GM23338 (cell line): ENCODE data around the gene CASP5. TPM values are rescaled to one million over a fixed set of nuclear protein-coding genes. Genes with fewer than 3 reads are reported as not detected.

ENCODE experiments used
- ATAC-seq: fragments of 200-7000 bp; cut with Tn5 transposase; 3 replicates; pipeline ENCODE4 v1.9.1; 2020
- DNase-seq: peaks from one replicate; pipeline ENCODE4 v3.0.0-alpha.2; 2015; ENCODE audit warnings: low spot score
- H2AFZ ChIP-seq: fragments of 200-600 bp; sonication (generic); 2 replicates; pipeline ENCODE4 v1.8.0; 2016; ENCODE audit warnings: antibody characterized with exemption, mild to moderate bottlenecking, moderate library complexity
- H3F3A ChIP-seq: fragments of 200-600 bp; sonication (generic); replicated peaks from 2 replicates; pipeline ENCODE4 v1.8.0; 2017; ENCODE audit warnings: antibody characterized with exemption, mixed run types, low read depth
- H3K27ac ChIP-seq: fragments of 200-600 bp; sonication (generic); 2 replicates; pipeline ENCODE4 v1.6.1; 2016; ENCODE audit warnings: low read depth
- H3K27me3 ChIP-seq: fragments of 200-600 bp; sonication (generic); 2 replicates; pipeline ENCODE4 v1.8.0; 2016; ENCODE audit warnings: mild to moderate bottlenecking, mixed run types, moderate library complexity; ENCODE audit not compliant: insufficient read depth
- H3K36me3 ChIP-seq: fragments of 200-600 bp; sonication (generic); 2 replicates; pipeline ENCODE4 v1.8.0; 2016; ENCODE audit warnings: mild to moderate bottlenecking; ENCODE audit not compliant: insufficient read depth
- H3K4me1 ChIP-seq: fragments of 200-600 bp; sonication (generic); 2 replicates; pipeline ENCODE4 v1.8.0; 2016; ENCODE audit warnings: mild to moderate bottlenecking, moderate library complexity; ENCODE audit not compliant: insufficient read depth
- H3K4me2 ChIP-seq: fragments of 200-600 bp; sonication (generic); 2 replicates; pipeline ENCODE4 v1.7.1; 2017; ENCODE audit warnings: mixed run types
- H3K4me3 ChIP-seq: fragments of 200-600 bp; sonication (generic); 2 replicates; pipeline ENCODE4 v1.6.1; 2016; ENCODE audit warnings: mixed run types
- H3K79me2 ChIP-seq: fragments of 200-600 bp; sonication (generic); replicated peaks from 2 replicates; pipeline ENCODE4 v1.8.0; 2017; ENCODE audit warnings: mild to moderate bottlenecking; ENCODE audit not compliant: insufficient read depth
- H3K9me2 ChIP-seq: fragments of 200-600 bp; sonication (generic); 2 replicates; pipeline ENCODE4 v1.8.0; 2017; ENCODE audit not compliant: insufficient read depth
- H4K20me1 ChIP-seq: fragments of 200-600 bp; sonication (generic); replicated peaks from 2 replicates; pipeline ENCODE4 v1.8.0; 2017; ENCODE audit warnings: mild to moderate bottlenecking; ENCODE audit not compliant: insufficient read depth
- H3K27ac Mint-ChIP-seq: 2 replicates; pipeline ENCODE4 v1.8.0; 2020; ENCODE audit warnings: inconsistent platforms, mild to moderate bottlenecking, moderate library complexity, mixed read lengths
- H3K27me3 Mint-ChIP-seq: 3 replicates; pipeline ENCODE4 v1.8.0; 2022; ENCODE audit warnings: low read depth, mild to moderate bottlenecking, moderate library complexity, mixed read lengths, inconsistent platforms; ENCODE audit not compliant: insufficient read depth, poor library complexity
- H3K36me3 Mint-ChIP-seq: 3 replicates; pipeline ENCODE4 v1.8.0; 2021; ENCODE audit warnings: low read depth, mild to moderate bottlenecking, inconsistent platforms, moderate library complexity, mixed read lengths
- H3K4me1 Mint-ChIP-seq: 3 replicates; pipeline ENCODE4 v1.8.0; 2020; ENCODE audit warnings: mild to moderate bottlenecking, inconsistent platforms, mixed read lengths
- H3K4me3 Mint-ChIP-seq: 3 replicates; pipeline ENCODE4 v1.8.0; 2021; ENCODE audit warnings: moderate library complexity, mild to moderate bottlenecking, inconsistent platforms, mixed read lengths
- H3K9me3 Mint-ChIP-seq: 3 replicates; pipeline ENCODE4 v1.8.0; 2020; ENCODE audit warnings: moderate library complexity, mild to moderate bottlenecking, inconsistent platforms, mixed read lengths
- EZH2 ChIP-seq: fragments of 200-600 bp; sonication (generic); IDR thresholded peaks from one replicate; pipeline ENCODE4 v1.8.0; 2017; ENCODE audit warnings: antibody characterized with exemption, mild to moderate bottlenecking, low read depth; ENCODE audit not compliant: unreplicated experiment
- POLR2AphosphoS5 ChIP-seq: IDR thresholded peaks from 2 replicates; pipeline ENCODE4 v1.6.1; 2016; ENCODE audit warnings: antibody characterized with exemption, low read depth
- REST ChIP-seq: IDR thresholded peaks from one replicate; pipeline ENCODE4 v1.6.1; 2018; ENCODE audit warnings: antibody characterized with exemption; ENCODE audit not compliant: unreplicated experiment
- ZNF331 ChIP-seq: fragments of 250-450 bp; sonication (Bioruptor Pico); IDR thresholded peaks from 2 replicates; pipeline ENCODE4 v1.5.0; 2020; ENCODE audit warnings: low read depth, mild to moderate bottlenecking, moderate library complexity
- ZNF462 ChIP-seq: fragments of 250-450 bp; sonication (Bioruptor Pico); IDR thresholded peaks from 2 replicates; pipeline ENCODE4 v1.5.0; 2020; ENCODE audit warnings: mild to moderate bottlenecking, moderate library complexity
- polyA plus RNA-seq: library from polyadenylated mRNA; unstranded; fragments of >200 nt; fragmentation: Nextera tagmentation; extraction: Ambion mirVana; gene quantifications from 2 replicates; pipeline ENCODE4 v1.2.1, GENCODE V29; 2016
- total RNA-seq: library from RNA; depleted of rRNA; stranded (reverse); fragments of >200 nt; shearing (Covaris generic); gene quantifications from 2 replicates; pipeline ENCODE4 v1.2.3, GENCODE V29; 2014

The CASP5 gene
- total and polyA plus RNA-seq, 2 experiments from 2014 or later: not detected

- TF ChIP-seq REST: no peak
- no peak for TF ChIP-seq ZNF462 (CRISPR knock-in tag)
- no peak for TF ChIP-seq POLR2AphosphoS5
- TF ChIP-seq EZH2: no peak
- TF ChIP-seq ZNF331 (CRISPR knock-in tag): no peak
Observed at GRCh38 chr11:105004021-105004420, 18.9 kb downstream of the CASP5 start (continued).

GRCh38 chr11:105003151-105003550 lies 19.8 kb downstream of the CASP5 start:
- Histone ChIP-seq H3K9me2 (no peaks in the 10 kb centered on the region), H3F3A (no peaks in the 10 kb centered on the region), H3K36me3 (no peaks in the 10 kb centered on the region), H3K27ac (no peak overlapping the region), H4K20me1 (no peaks in the 10 kb centered on the region), H3K79me2 (no peaks in the 10 kb centered on the region), H3K4me1 (no peaks in the 10 kb centered on the region), H2AFZ (no peak overlapping the region), H3K4me3 (no peak overlapping the region), H3K27me3 (no peaks in the 10 kb centered on the region), H3K4me2 (no peak overlapping the region)
- Mint-ChIP-seq H3K4me1 (no peaks in the 10 kb centered on the region), H3K27me3 (peaks cover 4% of the 10 kb centered on the region), H3K36me3 (peaks cover 5% of the 10 kb centered on the region; the same call in 1 of the 3 replicates), H3K4me3 (no peak overlapping the region), H3K27ac (no peak overlapping the region), H3K9me3 (no peaks in the 10 kb centered on the region)
- TF ChIP-seq REST: no peak
- DNase-seq (no peak), ATAC-seq (no peak)
